Measurements from ENCODE around the gene B3GNT8. TPM values are rescaled to one million over a fixed set of nuclear protein-coding genes. Genes with fewer than 3 reads are reported as not detected.

B3GNT8 gene
- polyA plus RNA-seq, 1 donor from 2014 or later = not detected

GRCh38 chr19:41405776-41406175 lies 21.4 kb downstream of the B3GNT8 start:
- no peaks in the 10 kb centered on the region for H3K79me2 ChIP-seq (replicated peaks; ENCODE audit: insufficient read depth, low read length)
- H3K9ac ChIP-seq (ENCODE audit: low read length) = no peak overlapping the region
- no peaks in the 10 kb centered on the region for H3K27me3 ChIP-seq (ENCODE audit: insufficient read depth, low read depth, low read length)
- no peak overlapping the region for H3K4me2 ChIP-seq (ENCODE audit: low read length)
- no peaks in the 10 kb centered on the region for H3F3A ChIP-seq (ENCODE audit: insufficient read depth, low read length, poor library complexity, severe bottlenecking)
- no peaks in the 10 kb centered on the region for H3K9me2 ChIP-seq (ENCODE audit: insufficient read depth, low read length)
- H3K27ac ChIP-seq (ENCODE audit: low read length) = no peak overlapping the region
- H3K9me3 ChIP-seq (ENCODE audit: low read length) = no peaks in the 10 kb centered on the region
- H3K4me3 ChIP-seq (ENCODE audit: low read length) = no peak overlapping the region
- no peaks in the 10 kb centered on the region for H3K36me3 ChIP-seq (ENCODE audit: insufficient read depth, low read length)
- H4K20me1 ChIP-seq (ENCODE audit: insufficient read depth) = no peaks in the 10 kb centered on the region
- no peak overlapping the region for H2AFZ ChIP-seq (ENCODE audit: low read depth, low read length)
- TF ChIP-seq REST (IDR thresholded peaks at IDR 0.05; ENCODE audit: borderline replicate concordance) (no peak), EP300 (conservative IDR thresholded peaks at IDR 0.05; ENCODE audit: poor library complexity, severe bottlenecking) (no peak), POLR2AphosphoS5 (IDR thresholded peaks at IDR 0.05) (no peak), RAD21 (conservative IDR thresholded peaks at IDR 0.05) (no peak), SMC3 (conservative IDR thresholded peaks at IDR 0.05; ENCODE audit: poor library complexity) (no peak), EZH2 (IDR thresholded peaks at IDR 0.05; ENCODE audit: borderline replicate concordance, insufficient read depth, low read length, poor library complexity, severe bottlenecking) (no peak), MXI1 (conservative IDR thresholded peaks at IDR 0.05; ENCODE audit: poor library complexity, severe bottlenecking) (no peak), CTCF (IDR thresholded peaks at IDR 0.05; ENCODE audit: poor library complexity, severe bottlenecking) (no peak), TAF1 (IDR thresholded peaks at IDR 0.05; ENCODE audit: low read depth) (no peak)

GRCh38 chr19:41403181-41403970 lies 23.8 kb downstream of the B3GNT8 start:
- H3K9ac ChIP-seq (ENCODE audit: low read length) = no peak overlapping the region
- no peak overlapping the region for H3K4me2 ChIP-seq (ENCODE audit: low read length)
- no peaks in the 10 kb centered on the region for H3K9me3 ChIP-seq (ENCODE audit: low read length)
- H4K20me1 ChIP-seq (ENCODE audit: insufficient read depth) = no peaks in the 10 kb centered on the region
- TF ChIP-seq POLR2AphosphoS5 (IDR thresholded peaks at IDR 0.05) (no peak), TAF1 (IDR thresholded peaks at IDR 0.05; ENCODE audit: low read depth) (no peak), SMC3 (conservative IDR thresholded peaks at IDR 0.05; ENCODE audit: poor library complexity) (no peak)
- H2AFZ ChIP-seq (ENCODE audit: low read depth, low read length) = no peak overlapping the region
- H3K36me3 ChIP-seq (ENCODE audit: insufficient read depth, low read length) = no peaks in the 10 kb centered on the region
- H3F3A ChIP-seq (ENCODE audit: insufficient read depth, low read length, poor library complexity, severe bottlenecking) = no peaks in the 10 kb centered on the region
- H3K27ac ChIP-seq (ENCODE audit: low read length) = no peak overlapping the region
- no peaks in the 10 kb centered on the region for H3K9me2 ChIP-seq (ENCODE audit: insufficient read depth, low read length)
- H3K79me2 ChIP-seq (replicated peaks; ENCODE audit: insufficient read depth, low read length) = peaks cover 7% of the 10 kb centered on the region
- no peaks in the 10 kb centered on the region for H3K27me3 ChIP-seq (ENCODE audit: insufficient read depth, low read depth, low read length)
- H3K4me3 ChIP-seq (ENCODE audit: low read length) = no peak overlapping the region

Measured in neural cell (in vitro differentiated cells).